ENCODE results near the gene CHGA. TPM values are rescaled to one million over a fixed set of nuclear protein-coding genes. Genes with fewer than 3 reads are reported as not detected.

The CHGA gene
- total RNA-seq, 1 donor from 2014 or later, result not detected

DNA sequence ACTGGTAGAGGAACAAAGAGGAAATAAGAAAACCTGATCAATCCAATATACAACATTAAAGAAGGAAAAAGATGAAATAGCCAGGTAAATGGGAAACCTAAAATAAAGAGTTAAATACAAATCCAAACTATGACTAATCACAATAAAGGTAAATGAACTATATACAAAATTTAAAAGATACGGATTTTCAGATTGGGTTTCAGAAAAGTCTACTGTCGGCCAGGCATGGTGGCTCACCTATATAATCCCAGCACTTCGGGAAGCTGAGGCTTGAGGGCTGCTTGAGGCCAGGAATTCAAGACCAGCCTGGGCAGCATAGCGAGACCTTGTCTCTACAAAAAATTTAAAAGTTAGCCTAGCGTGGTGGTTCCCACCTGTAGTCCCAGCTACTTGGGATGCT lies 39.9 kb upstream of the CHGA start:
- ATAC-seq (ENCODE audit: low read depth) (no peak), DNase-seq (no peak)
- peaks cover 24% of the 10 kb centered on the region for H3K27me3 Mint-ChIP-seq
- no peaks in the 10 kb centered on the region for H3K9me3 Mint-ChIP-seq
- H3K4me1 Mint-ChIP-seq, result no peaks in the 10 kb centered on the region
- ChIA-PET CTCF (no interaction called here), POLR2A (no interaction called here)
- no peaks in the 10 kb centered on the region for H3K36me3 Mint-ChIP-seq (ENCODE audit: low read depth)
- intact Hi-C loops (cut with micrococcal nuclease), result no loop called here
- H3K4me3 Mint-ChIP-seq, result no peak overlapping the region
- no peak overlapping the region for H3K27ac Mint-ChIP-seq
- no peak for TF ChIP-seq CTCF (IDR thresholded peaks at IDR 0.05)

- no peak for TF ChIP-seq CTCF (IDR thresholded peaks at IDR 0.05)
- Mint-ChIP-seq H3K4me1 (no peaks in the 10 kb centered on the region), H3K27ac (no peak overlapping the region), H3K36me3 (ENCODE audit: low read depth) (no peaks in the 10 kb centered on the region), H3K9me3 (no peaks in the 10 kb centered on the region), H3K4me3 (no peak overlapping the region), H3K27me3 (peaks cover 24% of the 10 kb centered on the region)
- ChIA-PET POLR2A (no interaction called here), CTCF (no interaction called here)
- DNase-seq (no peak), ATAC-seq (ENCODE audit: low read depth) (no peak)
- intact Hi-C loops (cut with micrococcal nuclease), result no loop called here
Measured at GRCh38 chr14:92884410-92884809, 38.5 kb upstream of the CHGA start.

DNA sequence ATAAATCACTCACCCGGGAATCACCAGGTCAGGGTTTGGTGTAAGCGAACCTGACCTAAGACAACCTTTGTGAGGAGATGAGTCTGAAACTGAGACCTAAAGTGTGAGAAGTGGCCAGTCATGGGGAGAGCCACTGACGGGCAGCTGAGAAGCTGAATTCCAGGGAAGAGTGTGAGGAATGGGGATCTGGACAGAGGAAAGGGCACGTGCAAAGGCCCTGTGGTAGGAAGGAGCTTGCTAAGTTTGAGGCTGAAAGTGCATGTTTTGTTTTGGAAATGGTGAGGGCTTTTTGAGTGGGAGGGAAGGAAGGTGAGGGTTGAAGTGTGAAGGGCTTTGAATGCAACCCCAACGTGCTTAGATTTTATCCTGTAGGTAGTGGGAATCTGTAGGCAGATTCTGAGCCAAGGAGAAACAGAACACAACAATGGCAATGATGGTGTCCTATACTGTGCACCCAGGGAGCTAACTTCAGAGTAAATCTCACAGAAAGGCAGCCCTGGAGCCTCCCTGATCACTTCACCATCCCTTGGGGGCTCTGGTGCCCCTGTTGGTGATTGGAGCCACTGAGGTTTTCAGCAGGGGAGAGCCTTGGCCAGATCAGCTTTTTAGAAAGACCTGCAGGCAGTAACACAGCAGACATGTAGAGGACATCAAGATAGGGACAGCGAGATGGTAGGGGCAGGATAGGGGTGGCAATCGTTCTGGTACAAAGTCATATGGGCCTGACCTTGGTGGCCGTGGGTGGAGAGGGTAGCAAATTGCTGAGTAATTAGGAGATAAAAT lies 37.5 kb upstream of the CHGA start:
- Mint-ChIP-seq H3K27ac (no peak overlapping the region), H3K9me3 (peaks cover 3% of the 10 kb centered on the region), H3K4me3 (no peak overlapping the region), H3K27me3 (peaks cover 21% of the 10 kb centered on the region), H3K36me3 (ENCODE audit: low read depth) (no peaks in the 10 kb centered on the region), H3K4me1 (no peaks in the 10 kb centered on the region)
- POLR2A ChIA-PET, result interaction anchor here (0.7 kb wide), 1 partner anchor 414 kb away, joined by 3 read pairs; no protein-coding TSS in a partner anchor
- TF ChIP-seq CTCF (IDR thresholded peaks at IDR 0.05), result no peak
- intact Hi-C loops (cut with micrococcal nuclease), result no loop called here
- CTCF ChIA-PET, result no interaction called here
- DNase-seq, result no peak
- ATAC-seq (ENCODE audit: low read depth), result no peak

DNA sequence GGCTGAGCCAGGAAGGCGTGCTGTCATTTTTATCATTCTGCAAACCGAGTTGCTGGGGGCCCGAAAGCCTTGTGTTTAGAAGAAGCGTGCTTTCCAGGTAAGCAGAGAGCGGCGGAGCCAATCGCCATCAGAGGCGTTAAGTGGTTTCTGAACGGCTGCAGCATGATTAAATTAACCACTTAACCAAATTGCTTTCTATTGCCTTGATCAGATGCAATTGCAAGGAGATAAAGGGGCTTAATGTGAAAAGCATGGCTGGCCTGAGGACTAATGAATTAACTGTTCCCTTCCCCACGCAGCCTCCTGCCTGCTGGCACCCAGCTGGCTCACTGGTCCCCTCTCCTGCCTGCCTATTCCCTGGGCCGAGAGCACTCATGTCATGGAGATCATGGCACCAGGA lies 36.6 kb upstream of the CHGA start:
- H3K36me3 Mint-ChIP-seq (ENCODE audit: low read depth), result no peaks in the 10 kb centered on the region
- H3K27me3 Mint-ChIP-seq, result peaks cover 19% of the 10 kb centered on the region
- POLR2A ChIA-PET, result no interaction called here
- H3K4me1 Mint-ChIP-seq, result no peaks in the 10 kb centered on the region
- H3K9me3 Mint-ChIP-seq, result peaks cover 3% of the 10 kb centered on the region
- intact Hi-C loops (cut with micrococcal nuclease), result no loop called here
- ATAC-seq (ENCODE audit: low read depth), result no peak
- CTCF ChIA-PET, result no interaction called here
- no peak for DNase-seq
- H3K4me3 Mint-ChIP-seq, result no peak overlapping the region
- TF ChIP-seq CTCF (IDR thresholded peaks at IDR 0.05), result no peak
- no peak overlapping the region for H3K27ac Mint-ChIP-seq

DNA sequence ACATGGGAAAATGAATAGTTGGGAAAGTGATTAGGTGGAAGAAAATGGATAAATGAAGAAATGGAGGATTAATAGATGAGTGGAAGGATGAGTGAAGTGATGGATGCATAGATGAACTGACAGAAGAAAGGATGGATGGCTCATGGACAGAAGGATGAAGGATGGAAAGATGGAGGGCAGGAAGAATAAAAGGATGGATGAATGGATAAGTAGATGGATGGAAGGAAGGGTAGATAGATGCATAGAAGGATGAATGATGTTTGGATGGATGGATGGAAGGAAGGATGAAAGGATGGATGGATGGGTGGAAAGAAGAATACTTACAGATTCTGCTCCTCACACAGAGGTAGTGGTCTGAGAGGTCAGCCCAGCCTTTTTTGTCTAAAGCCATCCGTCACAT lies 35.8 kb upstream of the CHGA start:
- Mint-ChIP-seq H3K36me3 (ENCODE audit: low read depth) (no peaks in the 10 kb centered on the region), H3K4me3 (no peak overlapping the region), H3K9me3 (peaks cover 3% of the 10 kb centered on the region), H3K27ac (no peak overlapping the region), H3K4me1 (no peaks in the 10 kb centered on the region), H3K27me3 (peaks cover 15% of the 10 kb centered on the region)
- DNase-seq (no peak), ATAC-seq (ENCODE audit: low read depth) (no peak)
- ChIA-PET CTCF (no interaction called here), POLR2A (no interaction called here)
- intact Hi-C loops (cut with micrococcal nuclease), result no loop called here
- no peak for TF ChIP-seq CTCF (IDR thresholded peaks at IDR 0.05)

All from activated B cell treated with CpG ODN at 0.5 μM for 24 hours (primary cell).